ENCODE measurements around the gene CNTNAP4.

Gene CNTNAP4

DNA sequence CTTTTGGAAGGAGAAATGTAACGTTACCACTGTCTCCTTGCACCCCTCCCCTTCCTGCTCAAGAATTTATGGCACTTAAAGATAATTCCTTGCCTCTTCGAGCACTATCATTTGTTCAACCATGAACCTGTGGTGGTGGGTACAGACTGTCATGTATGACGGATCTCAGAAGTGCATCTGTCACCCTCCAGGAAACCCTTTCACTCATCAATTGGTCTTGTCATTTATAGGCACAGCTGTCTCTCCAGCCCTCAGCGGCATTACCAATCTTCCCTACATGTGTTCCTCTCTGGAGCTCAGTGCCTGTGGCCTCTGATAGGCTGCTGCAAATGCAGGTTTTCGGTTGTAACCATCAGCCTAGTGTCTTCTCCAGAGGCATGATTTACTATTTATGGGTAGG, 15.0 kb downstream of the CNTNAP4 start:
- H3K4me1 Mint-ChIP-seq = peaks cover 13% of the 10 kb centered on the region
- H3K36me3 Mint-ChIP-seq (ENCODE audit: low read depth) = no peaks in the 10 kb centered on the region
- no peaks in the 10 kb centered on the region for H3K9me3 Mint-ChIP-seq
- H3K27me3 Mint-ChIP-seq (ENCODE audit: low read depth) = no peaks in the 10 kb centered on the region
- H3K4me3 Mint-ChIP-seq = no peak overlapping the region
- no peak for TF ChIP-seq CTCF (IDR thresholded peaks at IDR 0.05; ENCODE audit: unreplicated experiment in 3 of 3)
- no peak overlapping the region for H3K27ac Mint-ChIP-seq

DNA sequence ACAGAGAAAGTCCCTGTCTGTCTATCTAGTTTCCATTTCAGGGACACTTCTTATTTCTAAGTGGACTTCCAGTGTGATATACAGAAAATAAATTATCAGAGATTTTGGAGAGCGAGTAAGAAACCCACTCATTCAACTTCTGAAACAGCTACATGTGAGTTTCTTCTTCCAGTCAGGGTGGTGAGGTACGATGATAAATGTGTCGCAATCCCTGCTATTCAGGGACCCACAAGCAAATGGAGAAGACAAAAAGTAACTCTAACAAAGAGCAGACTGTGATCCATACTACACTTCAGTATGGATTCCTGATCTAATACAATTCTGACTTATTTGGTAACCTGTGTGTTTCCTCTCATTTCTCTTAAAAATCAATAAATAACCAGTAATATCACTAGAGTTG, 16.8 kb downstream of the CNTNAP4 start:
- no peaks in the 10 kb centered on the region for H3K9me3 Mint-ChIP-seq
- no peak for TF ChIP-seq CTCF (IDR thresholded peaks at IDR 0.05; ENCODE audit: unreplicated experiment in 3 of 3)
- no peak overlapping the region for H3K4me3 Mint-ChIP-seq
- H3K36me3 Mint-ChIP-seq (ENCODE audit: low read depth) = no peaks in the 10 kb centered on the region
- H3K27me3 Mint-ChIP-seq (ENCODE audit: low read depth) = no peaks in the 10 kb centered on the region
- H3K4me1 Mint-ChIP-seq = peaks cover 7% of the 10 kb centered on the region
- no peak overlapping the region for H3K27ac Mint-ChIP-seq

- no peak for TF ChIP-seq CTCF (IDR thresholded peaks at IDR 0.05; ENCODE audit: unreplicated experiment in 3 of 3)
- H3K27me3 Mint-ChIP-seq (ENCODE audit: low read depth) = no peaks in the 10 kb centered on the region
- no peaks in the 10 kb centered on the region for H3K36me3 Mint-ChIP-seq (ENCODE audit: low read depth)
- peaks cover 7% of the 10 kb centered on the region for H3K4me1 Mint-ChIP-seq
- H3K9me3 Mint-ChIP-seq = no peaks in the 10 kb centered on the region
- H3K4me3 Mint-ChIP-seq = no peak overlapping the region
- H3K27ac Mint-ChIP-seq = no peak overlapping the region
Measured at GRCh38 chr16:76294396-76295214, 17.4 kb downstream of the CNTNAP4 start.

DNA sequence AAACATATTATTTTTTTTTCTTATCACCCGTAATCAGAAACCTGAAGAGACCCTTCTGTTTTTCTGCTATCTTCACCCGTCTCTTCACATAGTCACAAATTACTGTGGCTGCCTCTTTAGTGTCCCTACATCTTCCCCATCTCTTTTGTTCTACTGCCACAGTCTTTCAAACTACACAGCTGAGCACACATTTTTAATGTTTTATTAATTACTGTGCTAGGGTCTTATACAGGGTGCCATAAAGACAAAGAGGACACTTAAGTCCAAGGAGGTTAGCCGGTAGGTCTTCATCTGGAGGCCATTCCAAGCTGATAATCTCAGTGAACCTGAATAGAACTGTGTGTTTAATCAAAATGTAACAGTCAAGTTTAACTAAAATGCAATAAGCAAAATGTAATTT, 20.7 kb downstream of the CNTNAP4 start:
- no peak overlapping the region for H3K27ac Mint-ChIP-seq
- H3K4me3 Mint-ChIP-seq = no peak overlapping the region
- H3K9me3 Mint-ChIP-seq = no peaks in the 10 kb centered on the region
- no peaks in the 10 kb centered on the region for H3K27me3 Mint-ChIP-seq (ENCODE audit: low read depth)
- no peaks in the 10 kb centered on the region for H3K36me3 Mint-ChIP-seq (ENCODE audit: low read depth)
- no peak for TF ChIP-seq CTCF (IDR thresholded peaks at IDR 0.05; ENCODE audit: unreplicated experiment in 3 of 3)
- no peaks in the 10 kb centered on the region for H3K4me1 Mint-ChIP-seq

GRCh38 chr16:76303637-76304314, 26.6 kb downstream of the CNTNAP4 start:
- Mint-ChIP-seq H3K27ac (no peak overlapping the region), H3K36me3 (ENCODE audit: low read depth) (no peaks in the 10 kb centered on the region), H3K4me1 (no peaks in the 10 kb centered on the region), H3K27me3 (ENCODE audit: low read depth) (peaks cover 4% of the 10 kb centered on the region), H3K9me3 (no peaks in the 10 kb centered on the region), H3K4me3 (no peak overlapping the region)
- no peak for TF ChIP-seq CTCF (IDR thresholded peaks at IDR 0.05; ENCODE audit: unreplicated experiment in 3 of 3)

Data from nephron (organoid).